ENCODE data around the gene ATXN2. TPM values are rescaled to one million over a fixed set of nuclear protein-coding genes. Genes with fewer than 3 reads are reported as not detected.
A peak's percentile ranks its signal among the peaks of the same experiment; 100 is the strongest.

The ATXN2 gene
- total and polyA plus RNA-seq, 2 of the 4 experiments (the other 2 are of a cell fraction) = 12.4 to 66.5 TPM

- Histone ChIP-seq H4K91ac (ENCODE audit: insufficient read depth, low read depth, low read length) (peak overlapping the region; percentile 95; the same call in 1 of the 2 replicates), H2AK9ac (replicated peaks; ENCODE audit: low read depth, low read length, poor library complexity) (peak overlapping the region; percentile 98), H2BK120ac (ENCODE audit: low read depth, low read length) (peak overlapping the region; percentile 72), H3K36me3 (ENCODE audit: control insufficient read depth, insufficient read depth, low read length) (no peaks in the 10 kb centered on the region), H2AK5ac (ENCODE audit: low read depth, low read length) (peak overlapping the region; percentile 60; the same call in 1 of the 2 replicates), H4K8ac (ENCODE audit: low read depth in 2 of 2, low read length in 2 of 2) (peak overlapping the region; percentile 98), H3K27me3 (ENCODE audit: control insufficient read depth, insufficient read depth, low read length) (no peaks in the 10 kb centered on the region), H3K4ac (ENCODE audit: low read depth, low read length) (peak overlapping the region; percentile 97), H3K9me1 (ENCODE audit: insufficient read depth, low read length) (no peaks in the 10 kb centered on the region), H3K4me1 (ENCODE audit: control insufficient read depth, insufficient read depth, low read length) (no peaks in the 10 kb centered on the region), H3K18ac (ENCODE audit: low read depth, low read length) (peak overlapping the region; percentile 88), H2BK15ac (ENCODE audit: low read depth, low read length) (no peak overlapping the region), H3K56ac (ENCODE audit: extremely low read depth, insufficient read depth, low read length) (peak overlapping the region; percentile 97), H2AFZ (replicated peaks; ENCODE audit: low read length, poor library complexity) (peak overlapping the region; percentile 98), H3K4me2 (ENCODE audit: low read depth, low read length) (peak overlapping the region; percentile 98), H4K20me1 (ENCODE audit: insufficient read depth, low read length) (peaks cover 31% of the 10 kb centered on the region), H3K23ac (ENCODE audit: low read depth, low read length) (peak overlapping the region; percentile 98; the same call in 1 of the 2 replicates), H4K5ac (ENCODE audit: low read depth, low read length) (peak overlapping the region; percentile 87), H2BK5ac (ENCODE audit: low read depth, low read length, poor library complexity, severe bottlenecking) (peak overlapping the region; percentile 100), H3K79me1 (ENCODE audit: low read depth in 1 of 2, low read length in 2 of 2) (peaks cover 9 to 16% of the 10 kb centered on the region in 2 experiments; a peak in 1 of 4 replicates), H3K27ac (ENCODE audit: insufficient read depth, low read length) (peak overlapping the region; percentile 98), H3K14ac (replicated peaks; ENCODE audit: low read depth, low read length) (peak overlapping the region; percentile 85), H3K4me3 (ENCODE audit: insufficient read depth, low read depth, low read length) (peak overlapping the region; percentile 65; the same call in 1 of the 2 replicates), H2BK20ac (ENCODE audit: low read depth, low read length) (no peak overlapping the region; the same call in 1 of the 2 replicates), H3K9ac (ENCODE audit: low read depth, low read length) (peak overlapping the region; percentile 95), H3K9me3 (ENCODE audit: control insufficient read depth, insufficient read depth, low read length) (no peaks in the 10 kb centered on the region)
- POLR2A ChIA-PET (ENCODE audit: unreplicated experiment) = no interaction called here
- CTCF ChIA-PET = no interaction called here
- whole genome bisulfite sequencing, 2 experiments (ENCODE audit: extremely low coverage in 2 of 2, insufficient read length in 1 of 2) = no CpG with 5 or more reads among the region's 5 CpGs
- TF ChIP-seq MAFK (IDR thresholded peaks at IDR 0.05; ENCODE audit: low read depth, low read length) = no peak
- no peak for TF ChIP-seq USF2 (IDR thresholded peaks at IDR 0.05; ENCODE audit: low read depth, low read length)
- TF ChIP-seq CHD1 (IDR thresholded peaks at IDR 0.05; ENCODE audit: low read depth, low read length) = no peak
- TF ChIP-seq SMC3 (IDR thresholded peaks at IDR 0.05; ENCODE audit: low read depth, low read length) = no peak
- TF ChIP-seq MAZ (IDR thresholded peaks at IDR 0.05; ENCODE audit: borderline replicate concordance, low read depth, low read length) = no peak
- no peak for TF ChIP-seq RAD21 (IDR thresholded peaks at IDR 0.05; ENCODE audit: low read length)
- TF ChIP-seq NFE2L2 (IDR thresholded peaks at IDR 0.05; ENCODE audit: low read depth, low read length) = no peak
- no peak for TF ChIP-seq CEBPB (IDR thresholded peaks at IDR 0.05; ENCODE audit: low read depth, low read length)
- no peak for TF ChIP-seq RCOR1 (IDR thresholded peaks at IDR 0.05; ENCODE audit: insufficient replicate concordance, low read length)
- no peak for TF ChIP-seq MXI1 (IDR thresholded peaks at IDR 0.05; ENCODE audit: borderline replicate concordance, low read depth, low read length)
- no peak for TF ChIP-seq CTCF (conservative IDR thresholded peaks at IDR 0.05; ENCODE audit: low read depth, low read length)
- TF ChIP-seq POLR2A (IDR thresholded peaks at IDR 0.05; ENCODE audit: low read depth, low read length) = no peak
- TF ChIP-seq BHLHE40 (IDR thresholded peaks at IDR 0.05; ENCODE audit: low read depth, low read length) = no peak
- ATAC-seq (ENCODE audit: low read depth) = no peak
- in situ Hi-C loops (cut with MboI; ENCODE audit: low sequenced_read_pairs) = no loop called here
- intact Hi-C loops (cut with micrococcal nuclease) = no loop called here
- no peak for DNase-seq
- dilution Hi-C loops (cut with HindIII; ENCODE audit: low sequenced_read_pairs, unreplicated experiment) = no loop called here
- no TSS peak for BruUV-seq (replicated peaks)
These were observed 1.1 kb upstream of the ATXN2 start for GRCh38 chr12:111600205-111600642.
